HG02885 (cell line): ENCODE results near the gene GNAI3.

Experiments
- ATAC-seq: cut with Tn5 transposase; IDR thresholded peaks from one replicate; pipeline ENCODE4 v1.9.1; 2021; ENCODE audit warnings: mild to moderate bottlenecking; ENCODE audit not compliant: unreplicated experiment, poor library complexity

The GNAI3 gene

GRCh38 chr1:109543283-109543987, 5.0 kb upstream of the GNAI3 start:
- no peak for ATAC-seq

GRCh38 chr1:109543988-109544735, 4.3 kb upstream of the GNAI3 start:
- ATAC-seq = no peak

GRCh38 chr1:109546311-109547109, 1.9 kb upstream of the GNAI3 start:
- ATAC-seq = peak; percentile 50

- ATAC-seq = peak; percentile 3
Measured at GRCh38 chr1:109547463-109548320, 723 bp upstream of the GNAI3 start.

- no peak for ATAC-seq
Measured at GRCh38 chr1:109556563-109556962, 8.1 kb downstream of the GNAI3 start.

- ATAC-seq = no peak
Measured at GRCh38 chr1:109557520-109557919, 9.1 kb downstream of the GNAI3 start.

GRCh38 chr1:109559995-109560394, 11.6 kb downstream of the GNAI3 start:
- ATAC-seq = no peak

- no peak for ATAC-seq
Measured at GRCh38 chr1:109564194-109564878, 15.9 kb downstream of the GNAI3 start.

- ATAC-seq = no peak
Measured at GRCh38 chr1:109565241-109565640, 16.8 kb downstream of the GNAI3 start.

- ATAC-seq = no peak
Measured at GRCh38 chr1:109566982-109567381, 18.6 kb downstream of the GNAI3 start.

GRCh38 chr1:109567877-109568672, 19.7 kb downstream of the GNAI3 start:
- no peak for ATAC-seq

- no peak for ATAC-seq
Measured at GRCh38 chr1:109569323-109569722, 20.9 kb downstream of the GNAI3 start.

GRCh38 chr1:109570414-109570813, 22.0 kb downstream of the GNAI3 start:
- no peak for ATAC-seq

GRCh38 chr1:109573785-109574184, 25.4 kb downstream of the GNAI3 start:
- no peak for ATAC-seq

GRCh38 chr1:109578947-109579443, 30.6 kb downstream of the GNAI3 start:
- ATAC-seq = no peak

GRCh38 chr1:109579491-109579890, 31.1 kb downstream of the GNAI3 start:
- no peak for ATAC-seq

- no peak for ATAC-seq
Measured at GRCh38 chr1:109582021-109582420, 33.6 kb downstream of the GNAI3 start.

GRCh38 chr1:109584766-109585165, 36.4 kb downstream of the GNAI3 start:
- ATAC-seq = no peak

- ATAC-seq = no peak
Measured at GRCh38 chr1:109586055-109586454, 37.6 kb downstream of the GNAI3 start.
